Endothelial cell of umbilical vein (primary cell): Measurements from ENCODE around the gene WNT9B. TPM values are rescaled to one million over a fixed set of nuclear protein-coding genes. Genes with fewer than 3 reads are reported as not detected.
"Not testable (repeated sequence)": the region's sequence is repeated elsewhere in the genome, so short reads cannot be mapped to it uniquely, and the experiment has no call there.

Experiments used
- BruUV-seq: library from RNA; stranded (reverse); fragments of 400-500 nt; replicated peaks from 2 replicates; lab custom pipeline; 2021; lab: Mats Ljungman, UMichigan
- CTCF ChIA-PET: fragments of 300-600, 350-600 bp; sonication (Branson Sonifier 250); formaldehyde crosslinking; loops from one replicate; lab custom pipeline; 2021; ENCODE audit warnings: antibody characterized with exemption, inconsistent platforms; lab: Charles Lee
- POLR2A ChIA-PET: fragments of 300-600, 350-600 bp; sonication (Branson Sonifier 250); formaldehyde crosslinking; loops from one replicate; lab custom pipeline; 2021; ENCODE audit warnings: antibody characterized with exemption, inconsistent platforms; lab: Charles Lee
- DNase-seq: peaks from one replicate; pipeline ENCODE4 v3.0.0-alpha.2; 2011; ENCODE audit warnings: low read depth, low spot score
- FAIRE-seq: peaks from 2 replicates; lab custom pipeline; 2011; peaks lifted over from hg19 to GRCh38; lab: Jason Lieb, UNC
- H2AFZ ChIP-seq: 2 replicates; pipeline ENCODE4 v1.6.0; 2012; ENCODE audit warnings: low read depth, low read length, control low read depth, inconsistent platforms
- H3K27ac ChIP-seq: 2 replicates; pipeline ENCODE4 v1.5.1; 2011; ENCODE audit warnings: low read depth, mild to moderate bottlenecking, control low read depth, low read length, moderate library complexity; ENCODE audit not compliant: insufficient read depth
- H3K27me3 ChIP-seq, 2 experiments: 2 replicates each; pipeline versions ENCODE4 v1.6.0 to v1.6.1; 2011; ENCODE audit warnings: low read length in 2 of 2, mixed read lengths in 1 of 2; ENCODE audit not compliant: control insufficient read depth in 2 of 2, insufficient read depth in 2 of 2
- H3K36me3 ChIP-seq, 2 experiments: 2 replicates in 1 of 2; 3 replicates in 1 of 2; pipeline ENCODE4 v1.5.1; 2011; ENCODE audit warnings: low read length in 2 of 2, mild to moderate bottlenecking in 1 of 2, moderate library complexity in 1 of 2; ENCODE audit not compliant: control insufficient read depth in 2 of 2, insufficient read depth in 2 of 2; ENCODE audit errors: extremely low read depth in 1 of 2
- H3K4me1 ChIP-seq: 3 replicates; pipeline ENCODE4 v1.5.1; 2011; ENCODE audit warnings: mild to moderate bottlenecking, low read length; ENCODE audit not compliant: control insufficient read depth, insufficient read depth; ENCODE audit errors: extremely low read depth
- H3K4me2 ChIP-seq: 2 replicates; pipeline ENCODE4 v1.6.1; 2011; ENCODE audit warnings: low read length, control low read depth, mixed read lengths; ENCODE audit not compliant: insufficient read depth
- H3K4me3 ChIP-seq, 3 experiments: fragments of 200-600 bp in 1 of 3; sonication (generic), shearing (Covaris generic) in 1 of 3; replicated peaks in 1 of 3; 2 replicates each; pipeline ENCODE4 v1.5.1; 2011 to 2016; ENCODE audit warnings: control low read depth in 3 of 3, low read length in 3 of 3, mild to moderate bottlenecking in 2 of 3, inconsistent platforms in 1 of 3, low read depth in 1 of 3, moderate library complexity in 1 of 3; ENCODE audit not compliant: insufficient read depth in 1 of 3
- H3K79me2 ChIP-seq: 2 replicates; pipeline ENCODE4 v1.6.0; 2012; ENCODE audit warnings: low read length, inconsistent platforms; ENCODE audit not compliant: control insufficient read depth, insufficient read depth
- H3K9ac ChIP-seq: replicated peaks from 2 replicates; pipeline ENCODE3; 2011; ENCODE audit warnings: low read length, control low read depth; ENCODE audit not compliant: insufficient read depth; ENCODE audit errors: extremely low read depth
- H3K9me1 ChIP-seq: replicated peaks from 3 replicates; pipeline ENCODE4 v1.6.0; 2011; ENCODE audit warnings: mild to moderate bottlenecking, low read length; ENCODE audit not compliant: control insufficient read depth, insufficient read depth; ENCODE audit errors: extremely low read depth
- H3K9me3 ChIP-seq: replicated peaks from 2 replicates; pipeline ENCODE4 v1.5.1; 2012; ENCODE audit warnings: low read length, inconsistent platforms; ENCODE audit not compliant: control insufficient read depth, insufficient read depth
- H4K20me1 ChIP-seq: replicated peaks from 2 replicates; pipeline ENCODE3; 2011; ENCODE audit warnings: mild to moderate bottlenecking, low read length; ENCODE audit not compliant: control insufficient read depth, insufficient read depth; ENCODE audit errors: extremely low read depth
- CTCF ChIP-seq, 2 donors: IDR thresholded peaks; 1 replicate in 1 of 2; 2 replicates in 1 of 2; pipeline ENCODE4 v1.5.1; 2011; ENCODE audit warnings: low read length in 2 of 2, mild to moderate bottlenecking in 2 of 2, moderate library complexity in 2 of 2, control low read depth in 1 of 2, inconsistent platforms in 1 of 2, low read depth in 1 of 2; ENCODE audit not compliant: insufficient read depth in 1 of 2; ENCODE audit errors: extremely low read depth in 1 of 2
- EZH2 ChIP-seq: IDR thresholded peaks from 2 replicates; pipeline ENCODE4 v1.6.1; 2012; ENCODE audit warnings: borderline replicate concordance, low read depth, mild to moderate bottlenecking, moderate library complexity, low read length, inconsistent platforms; ENCODE audit not compliant: severe bottlenecking
- FOS ChIP-seq: IDR thresholded peaks from 2 replicates; pipeline ENCODE4 v1.6.1; 2011; ENCODE audit warnings: mild to moderate bottlenecking, low read length, moderate library complexity, borderline replicate concordance; ENCODE audit not compliant: insufficient read depth
- GATA2 ChIP-seq: IDR thresholded peaks from 2 replicates; pipeline ENCODE4 v1.7.0; 2011; ENCODE audit warnings: low read depth, mild to moderate bottlenecking, moderate library complexity, mixed read lengths, low read length; ENCODE audit not compliant: insufficient read length, insufficient read depth
- JUN ChIP-seq: IDR thresholded peaks from 2 replicates; pipeline ENCODE4 v1.6.1; 2011; ENCODE audit warnings: borderline replicate concordance, low read depth; ENCODE audit not compliant: insufficient read length, insufficient read depth
- MAX ChIP-seq: IDR thresholded peaks from 2 replicates; pipeline ENCODE4 v1.6.1; 2011; ENCODE audit not compliant: insufficient read depth, insufficient read length
- MYC ChIP-seq: IDR thresholded peaks from one replicate; pipeline ENCODE4 v1.6.1; 2011; ENCODE audit warnings: mild to moderate bottlenecking, low read depth, low read length
- POLR2A ChIP-seq: IDR thresholded peaks from 2 replicates; pipeline ENCODE4 v1.6.1; 2012; ENCODE audit warnings: low read depth, mild to moderate bottlenecking, control low read depth, low read length
- POLR2AphosphoS5 ChIP-seq: IDR thresholded peaks from 2 replicates; pipeline ENCODE4 v1.6.1; 2012; ENCODE audit warnings: low read depth, mild to moderate bottlenecking, control low read depth, low read length, moderate library complexity; ENCODE audit not compliant: insufficient read depth
- dilution Hi-C: fragments of 300-500 bp; cut with MboI; formaldehyde crosslinking; loops from one replicate; pipeline ENCODE4 v1.15.0; 2019; ENCODE audit warnings: low sequenced_read_pairs; ENCODE audit not compliant: extremely low pct_ligation_motif_present
- intact Hi-C: fragments of 100-400 bp; cut with micrococcal nuclease; formaldehyde crosslinking; loops from one replicate; pipeline ENCODE4 v1.10.0; 2022
- polyA plus RNA-seq, 4 experiments: library from polyadenylated mRNA; depleted of rRNA in 3 of 4; stranded (reverse) in 3 of 4; unstranded in 1 of 4; fragments of >200 nt; gene quantifications; 2 replicates each; pipeline versions ENCODE4 v1.2.1 to v1.2.3, GENCODE V29; 2011 to 2012; ENCODE audit warnings: missing spikeins in 1 of 4
- total RNA-seq: library from RNA; stranded (reverse); gene quantifications from 2 replicates; pipeline ENCODE4 v1.2.3, GENCODE V29; 2021

The WNT9B gene
- total and polyA plus RNA-seq, 2 donors (not counting 3 experiments of a cell fraction or from before 2014, with no cell fraction given) = not detected

DNA sequence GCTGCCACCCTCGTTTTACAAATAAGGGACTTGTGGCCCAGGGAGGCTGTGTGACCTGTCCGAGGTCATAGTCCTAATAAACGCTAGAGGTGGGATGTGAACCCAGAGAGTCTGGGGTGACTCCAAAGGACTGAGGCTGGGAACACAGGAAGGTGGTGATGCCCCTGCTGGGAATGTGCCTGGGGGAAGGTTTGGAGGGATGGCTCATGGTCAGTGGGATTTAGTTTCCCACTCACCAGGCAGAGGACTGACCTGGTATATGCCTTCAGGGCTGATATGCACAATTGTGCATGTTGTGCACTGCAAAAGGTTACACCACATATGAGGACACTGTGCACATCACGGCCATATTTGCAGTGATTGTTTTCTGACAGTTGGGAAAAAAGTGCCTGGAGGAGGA is 13.9 kb upstream of the WNT9B start:
- Histone ChIP-seq H3K79me2 (no peaks in the 10 kb centered on the region), H4K20me1 (no peaks in the 10 kb centered on the region), H3K9me3 (no peaks in the 10 kb centered on the region), H3K4me3 (no peak overlapping the region), H3K9me1 (no peaks in the 10 kb centered on the region), H3K36me3 (no peaks in the 10 kb centered on the region), H3K27ac (no peak overlapping the region), H3K27me3 (peaks cover 6 to 12% of the 10 kb centered on the region in 2 experiments), H3K4me1 (no peaks in the 10 kb centered on the region), H3K9ac (no peak overlapping the region), H3K4me2 (no peak overlapping the region), H2AFZ (no peak overlapping the region)
- CTCF ChIA-PET = no interaction called here
- POLR2A ChIA-PET = no interaction called here
- TF ChIP-seq POLR2AphosphoS5 = no peak
- TF ChIP-seq MYC = no peak
- TF ChIP-seq EZH2 = no peak
- FAIRE-seq (no peak), DNase-seq (no peak)
- dilution Hi-C loops (no loop called here), intact Hi-C loops (loop anchor here (10.0 kb wide), 1 partner anchor 53 kb away; no protein-coding TSS in a partner anchor)
- no TSS peak for BruUV-seq

- Histone ChIP-seq H3K27ac (no peak overlapping the region), H3K9me3 (no peaks in the 10 kb centered on the region), H3K4me3 (no peak overlapping the region), H3K36me3 (no peaks in the 10 kb centered on the region), H3K9ac (no peak overlapping the region), H3K27me3 (peaks cover 6 to 9% of the 10 kb centered on the region in 2 experiments), H3K4me1 (no peaks in the 10 kb centered on the region), H3K4me2 (no peak overlapping the region), H4K20me1 (no peaks in the 10 kb centered on the region), H3K79me2 (no peaks in the 10 kb centered on the region), H2AFZ (no peak overlapping the region), H3K9me1 (no peaks in the 10 kb centered on the region)
- ChIA-PET CTCF (interaction anchor here (1.0 kb wide), 1 partner anchor 102 kb away, joined by 4 read pairs; no protein-coding TSS in a partner anchor), POLR2A (no interaction called here)
- no TSS peak for BruUV-seq
- DNase-seq = no peak
- no peak for FAIRE-seq
- intact Hi-C loops = loop anchor here (10.0 kb wide), 1 partner anchor 54 kb away; no protein-coding TSS in a partner anchor
- dilution Hi-C loops = no loop called here
- TF ChIP-seq EZH2 (no peak), MAX (no peak), CTCF (IDR thresholded peaks at IDR 0.05; ENCODE audit: extremely low read depth in 1 of 2, insufficient read depth in 1 of 2, low read depth in 1 of 2, low read length in 2 of 2) (no peak), GATA2 (no peak), POLR2A (no peak), FOS (no peak), POLR2AphosphoS5 (no peak), MYC (no peak), JUN (no peak)
Measured at GRCh38 chr17:46839211-46839610, 12.2 kb upstream of the WNT9B start.

- H2AFZ ChIP-seq, H4K20me1 ChIP-seq, H3K79me2 ChIP-seq, BruUV-seq, intact Hi-C loops, FAIRE-seq, DNase-seq, H3K27me3 ChIP-seq, H3K9ac ChIP-seq, POLR2A ChIA-PET, H3K27ac ChIP-seq, H3K36me3 ChIP-seq, H3K4me1 ChIP-seq, H3K4me2 ChIP-seq, dilution Hi-C loops, H3K9me1 ChIP-seq, H3K4me3 ChIP-seq, H3K9me3 ChIP-seq: not testable (repeated sequence)
- CTCF ChIA-PET = interaction anchor here (1.2 to 3.3 kb wide), 6 partner anchors 14 to 102 kb away, joined by 3 to 57 read pairs (median 13); no protein-coding TSS in a partner anchor
Measured at GRCh38 chr17:46840596-46840995, 10.8 kb upstream of the WNT9B start.
